Measurements from ENCODE around the gene CAPS2.

DNA sequence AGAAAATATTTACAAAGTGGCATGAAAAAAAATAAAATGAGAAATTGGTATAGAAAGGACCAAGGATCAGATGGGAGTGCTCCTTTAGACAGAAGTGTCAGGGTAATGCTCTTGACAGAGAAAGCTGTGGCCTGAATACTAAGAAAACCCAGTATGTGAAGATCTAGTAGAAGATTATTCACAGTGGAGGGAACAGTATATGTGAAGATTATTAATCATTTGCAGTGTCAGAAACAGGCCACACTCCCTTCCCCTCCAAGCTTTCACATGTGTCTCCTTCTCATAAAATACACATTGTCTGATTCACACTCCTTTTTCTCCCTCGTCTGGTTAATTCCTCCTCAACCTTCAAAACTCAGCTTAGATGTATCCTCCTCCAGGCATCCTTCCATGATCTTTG, 41.3 kb downstream of the CAPS2 start:
- TF ChIP-seq NFIC (IDR thresholded peaks at IDR 0.05) (no peak), YY1 (IDR thresholded peaks at IDR 0.05; ENCODE audit: low read depth) (no peak), TCF12 (IDR thresholded peaks at IDR 0.05; ENCODE audit: low read depth) (no peak), CEBPB (IDR thresholded peaks at IDR 0.05) (no peak), EP300 (IDR thresholded peaks at IDR 0.05; ENCODE audit: borderline replicate concordance) (no peak), CREB1 (IDR thresholded peaks at IDR 0.05; ENCODE audit: low read depth) (no peak), RAD21 (IDR thresholded peaks at IDR 0.05; ENCODE audit: low read depth) (no peak)
- TF ChIP-seq, protein P1, sequence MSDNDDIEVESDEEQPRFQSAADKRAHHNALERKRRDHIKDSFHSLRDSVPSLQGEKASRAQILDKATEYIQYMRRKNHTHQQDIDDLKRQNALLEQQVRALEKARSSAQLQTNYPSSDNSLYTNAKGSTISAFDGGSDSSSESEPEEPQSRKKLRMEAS (IDR thresholded peaks at IDR 0.05): no peak
- TF ChIP-seq, protein P2, sequence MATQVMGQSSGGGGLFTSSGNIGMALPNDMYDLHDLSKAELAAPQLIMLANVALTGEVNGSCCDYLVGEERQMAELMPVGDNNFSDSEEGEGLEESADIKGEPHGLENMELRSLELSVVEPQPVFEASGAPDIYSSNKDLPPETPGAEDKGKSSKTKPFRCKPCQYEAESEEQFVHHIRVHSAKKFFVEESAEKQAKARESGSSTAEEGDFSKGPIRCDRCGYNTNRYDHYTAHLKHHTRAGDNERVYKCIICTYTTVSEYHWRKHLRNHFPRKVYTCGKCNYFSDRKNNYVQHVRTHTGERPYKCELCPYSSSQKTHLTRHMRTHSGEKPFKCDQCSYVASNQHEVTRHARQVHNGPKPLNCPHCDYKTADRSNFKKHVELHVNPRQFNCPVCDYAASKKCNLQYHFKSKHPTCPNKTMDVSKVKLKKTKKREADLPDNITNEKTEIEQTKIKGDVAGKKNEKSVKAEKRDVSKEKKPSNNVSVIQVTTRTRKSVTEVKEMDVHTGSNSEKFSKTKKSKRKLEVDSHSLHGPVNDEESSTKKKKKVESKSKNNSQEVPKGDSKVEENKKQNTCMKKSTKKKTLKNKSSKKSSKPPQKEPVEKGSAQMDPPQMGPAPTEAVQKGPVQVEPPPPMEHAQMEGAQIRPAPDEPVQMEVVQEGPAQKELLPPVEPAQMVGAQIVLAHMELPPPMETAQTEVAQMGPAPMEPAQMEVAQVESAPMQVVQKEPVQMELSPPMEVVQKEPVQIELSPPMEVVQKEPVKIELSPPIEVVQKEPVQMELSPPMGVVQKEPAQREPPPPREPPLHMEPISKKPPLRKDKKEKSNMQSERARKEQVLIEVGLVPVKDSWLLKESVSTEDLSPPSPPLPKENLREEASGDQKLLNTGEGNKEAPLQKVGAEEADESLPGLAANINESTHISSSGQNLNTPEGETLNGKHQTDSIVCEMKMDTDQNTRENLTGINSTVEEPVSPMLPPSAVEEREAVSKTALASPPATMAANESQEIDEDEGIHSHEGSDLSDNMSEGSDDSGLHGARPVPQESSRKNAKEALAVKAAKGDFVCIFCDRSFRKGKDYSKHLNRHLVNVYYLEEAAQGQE (IDR thresholded peaks at IDR 0.05; ENCODE audit: low read depth): no peak

Data from Ishikawa (cell line).